Natural killer cell (primary cell): ENCODE measurements around the gene PPOX. TPM values are rescaled to one million over a fixed set of nuclear protein-coding genes. Genes with fewer than 3 reads are reported as not detected.

ENCODE experiments used
- ATAC-seq, 3 donors: fragments of 150-1000 bp in 2 of 3; fragments of 200-7000 bp in 1 of 3; cut with Tn5 transposase; 1 replicate in 1 of 3; 2 replicates in 2 of 3; pipeline ENCODE4 v1.10.0; 2021; ENCODE audit warnings: mild to moderate bottlenecking in 2 of 3, moderate library complexity in 2 of 3
- DNase-seq, 2 donors: peaks; one replicate each; pipeline versions ENCODE4 v3.0.0 to v3.0.0-alpha.2; 2013 to 2021; ENCODE audit warnings: mixed read lengths in 1 of 2
- H3K27ac ChIP-seq: one replicate; pipeline ENCODE4 v1.5.1; 2013; ENCODE audit warnings: mild to moderate bottlenecking, low read length
- H3K27me3 ChIP-seq: one replicate; pipeline ENCODE4 v1.6.1; 2013; ENCODE audit warnings: low read length; ENCODE audit not compliant: control insufficient read depth, insufficient read depth
- H3K36me3 ChIP-seq: one replicate; pipeline ENCODE4 v1.6.1; 2013; ENCODE audit warnings: low read length; ENCODE audit not compliant: control insufficient read depth, insufficient read depth
- H3K4me1 ChIP-seq: one replicate; pipeline ENCODE4 v1.6.1; 2013; ENCODE audit warnings: low read length; ENCODE audit not compliant: control insufficient read depth, insufficient read depth
- H3K4me3 ChIP-seq: one replicate; pipeline ENCODE4 v1.5.1; 2013; ENCODE audit warnings: low read length
- H3K9me3 ChIP-seq: one replicate; pipeline ENCODE4 v1.6.1; 2013; ENCODE audit warnings: low read length; ENCODE audit not compliant: control insufficient read depth, insufficient read depth
- H3K27ac Mint-ChIP-seq, 2 donors: one replicate each; pipeline ENCODE4 v1.8.0; 2022; ENCODE audit warnings: mild to moderate bottlenecking in 2 of 2, mixed read lengths in 2 of 2, moderate library complexity in 1 of 2
- H3K27me3 Mint-ChIP-seq, 2 donors: one replicate each; pipeline ENCODE4 v1.8.0; 2022; ENCODE audit warnings: low read depth in 2 of 2, mixed read lengths in 2 of 2
- H3K36me3 Mint-ChIP-seq: one replicate; pipeline ENCODE4 v1.8.0; 2022; ENCODE audit warnings: mixed read lengths
- H3K4me1 Mint-ChIP-seq, 2 donors: one replicate each; pipeline ENCODE4 v1.8.0; 2022; ENCODE audit warnings: mixed read lengths in 2 of 2
- H3K4me3 Mint-ChIP-seq: one replicate; pipeline ENCODE4 v1.8.0; 2022; ENCODE audit warnings: mild to moderate bottlenecking, moderate library complexity, mixed read lengths
- H3K9me3 Mint-ChIP-seq, 2 donors: one replicate each; pipeline ENCODE4 v1.8.0; 2022; ENCODE audit warnings: mixed read lengths in 2 of 2
- CTCF ChIP-seq: fragments of 200-600 bp; IDR thresholded peaks from one replicate; pipeline ENCODE4 v1.8.0; 2022; ENCODE audit warnings: antibody characterized with exemption
- WGBS: methylation state at CpG from one replicate; pipeline ENCODE4 v1.1.7; 2013; ENCODE audit warnings: missing lambda C conversion rate; ENCODE audit not compliant: insufficient coverage; 5-methylcytosine and 5-hydroxymethylcytosine counted together
- intact Hi-C: fragments of 100-400 bp; cut with micrococcal nuclease; formaldehyde crosslinking; loops from one replicate; pipeline ENCODE4 v1.14.2; 2022
- total RNA-seq, 4 donors: library from RNA; stranded (reverse); fragments of 120-200 nt in 1 of 4; gene quantifications; one replicate each; pipeline versions ENCODE4 v1.2.3 to v1.2.4, GENCODE V29; 2013 to 2022

PPOX gene
- total RNA-seq, 3 donors from 2014 or later (not counting 1 experiment from before 2014, with no cell fraction given), result 45.5 to 66.3 (median 57.4) TPM

- Mint-ChIP-seq H3K4me1 (peaks cover 35 to 62% of the 10 kb centered on the region in 2 donors), H3K9me3 (no peaks in the 10 kb centered on the region), H3K27ac (peak overlapping the region; percentile 89 to 92), H3K27me3 (no peaks in the 10 kb centered on the region), H3K36me3 (no peaks in the 10 kb centered on the region), H3K4me3 (no peak overlapping the region)
- ATAC-seq (no peak), DNase-seq (no peak)
- intact Hi-C loops, result no loop called here
- H3K4me1 ChIP-seq, result peaks cover 51% of the 10 kb centered on the region
- H3K9me3 ChIP-seq, result no peaks in the 10 kb centered on the region
- H3K27ac ChIP-seq, result peak overlapping the region; percentile 60
- H3K36me3 ChIP-seq, result no peaks in the 10 kb centered on the region
- no peak for TF ChIP-seq CTCF
- 94% methylated on average over 21 of the region's 21 CpGs for WGBS
- no peak overlapping the region for H3K4me3 ChIP-seq
- no peaks in the 10 kb centered on the region for H3K27me3 ChIP-seq
Observed at GRCh38 chr1:161193561-161194235, 27.5 kb downstream of the PPOX start.

- peaks cover 56% of the 10 kb centered on the region for H3K4me1 ChIP-seq
- no peaks in the 10 kb centered on the region for H3K9me3 ChIP-seq
- ATAC-seq (peak; percentile 69 to 71 (median 70)), DNase-seq (no peak)
- TF ChIP-seq CTCF, result no peak
- Mint-ChIP-seq H3K36me3 (no peaks in the 10 kb centered on the region), H3K9me3 (no peaks in the 10 kb centered on the region), H3K4me1 (peaks cover 28 to 68% of the 10 kb centered on the region in 2 donors), H3K27me3 (no peaks in the 10 kb centered on the region), H3K27ac (peak overlapping the region; percentile 82 to 92), H3K4me3 (peak overlapping the region; percentile 67)
- H3K36me3 ChIP-seq, result no peaks in the 10 kb centered on the region
- H3K4me3 ChIP-seq, result no peak overlapping the region
- peak overlapping the region; percentile 60 for H3K27ac ChIP-seq
- H3K27me3 ChIP-seq, result no peaks in the 10 kb centered on the region
- intact Hi-C loops, result no loop called here
- 41% methylated on average over 4 of the region's 4 CpGs for WGBS
Observed at GRCh38 chr1:161195171-161195570, 28.9 kb downstream of the PPOX start.

GRCh38 chr1:161196111-161196510 lies 29.9 kb downstream of the PPOX start:
- H3K27me3 Mint-ChIP-seq, result no peaks in the 10 kb centered on the region
- Histone ChIP-seq H3K4me3 (no peak overlapping the region), H3K9me3 (no peaks in the 10 kb centered on the region), H3K27ac (peak overlapping the region; percentile 60), H3K36me3 (no peaks in the 10 kb centered on the region), H3K27me3 (no peaks in the 10 kb centered on the region), H3K4me1 (peaks cover 63% of the 10 kb centered on the region)
- peak overlapping the region; percentile 82 to 92 for H3K27ac Mint-ChIP-seq
- DNase-seq (no peak), ATAC-seq (no peak)
- peaks cover 28 to 74% of the 10 kb centered on the region in 2 donors for H3K4me1 Mint-ChIP-seq
- no peaks in the 10 kb centered on the region for H3K36me3 Mint-ChIP-seq
- 99% methylated on average over 7 of the region's 7 CpGs for WGBS
- TF ChIP-seq CTCF, result no peak
- intact Hi-C loops, result no loop called here
- no peak overlapping the region for H3K4me3 Mint-ChIP-seq
- H3K9me3 Mint-ChIP-seq, result no peaks in the 10 kb centered on the region
